Measurements from ENCODE around the gene MAGI3.
A peak's percentile ranks its signal among the peaks of the same experiment; 100 is the strongest.
"Not testable (repeated sequence)": the region's sequence is repeated elsewhere in the genome, so short reads cannot be mapped to it uniquely, and the experiment has no call there.

The MAGI3 gene

GRCh38 chr1:113717506-113717905 is 327.2 kb downstream of the MAGI3 start:
- DNase-seq = not testable (repeated sequence)

- DNase-seq = not testable (repeated sequence)
Measured at GRCh38 chr1:113718621-113719020, 328.3 kb downstream of the MAGI3 start.

GRCh38 chr1:113721010-113721409 is 330.7 kb downstream of the MAGI3 start:
- no peak for DNase-seq

GRCh38 chr1:113732802-113733201 is 342.5 kb downstream of the MAGI3 start:
- DNase-seq = no peak

GRCh38 chr1:113734357-113735055 is 344.2 kb downstream of the MAGI3 start:
- DNase-seq = peak; percentile 8
